Spleen (tissue), 11 donors: ENCODE data around the gene RNF212B. TPM values are rescaled to one million over a fixed set of nuclear protein-coding genes. Genes with fewer than 3 reads are reported as not detected.

Experiments used
- DNase-seq: peaks from one replicate; pipeline ENCODE4 v3.0.0-alpha.2; 2020
- H3K27ac ChIP-seq, 8 donors: fragments of 200-600 bp; sonication (generic) in 7 of 8; 1 replicate in 4 of 8; 2 replicates in 4 of 8; pipeline versions ENCODE4 v1.5.0 to v1.8.0; 2016 to 2021; ENCODE audit warnings: inconsistent platforms in 4 of 8, mild to moderate bottlenecking in 4 of 8, moderate library complexity in 1 of 8
- H3K27me3 ChIP-seq, 7 donors: fragments of 200-600 bp; sonication (generic) in 6 of 7; replicated peaks in 1 of 7; 1 replicate in 4 of 7; 2 replicates in 3 of 7; pipeline versions ENCODE4 v1.5.0 to v1.8.0; 2016 to 2021; ENCODE audit warnings: inconsistent platforms in 3 of 7, mild to moderate bottlenecking in 1 of 7
- H3K36me3 ChIP-seq, 6 donors: fragments of 200-600 bp; sonication (generic) in 5 of 6; 1 replicate in 4 of 6; 2 replicates in 2 of 6; pipeline versions ENCODE4 v1.5.0 to v1.8.0; 2016 to 2021; ENCODE audit warnings: inconsistent platforms in 2 of 6
- H3K4me1 ChIP-seq, 6 donors: fragments of 200-600 bp; sonication (generic) in 5 of 6; 1 replicate in 3 of 6; 2 replicates in 3 of 6; pipeline versions ENCODE4 v1.5.0 to v1.8.0; 2016 to 2021; ENCODE audit warnings: inconsistent platforms in 3 of 6
- H3K4me3 ChIP-seq, 8 donors: fragments of 200-600 bp; sonication (generic) in 7 of 8; 1 replicate in 4 of 8; 2 replicates in 4 of 8; pipeline versions ENCODE4 v1.5.0 to v1.8.0; 2016 to 2021; ENCODE audit warnings: inconsistent platforms in 4 of 8, mild to moderate bottlenecking in 4 of 8, moderate library complexity in 2 of 8
- H3K9me3 ChIP-seq, 8 donors: fragments of 200-600 bp; sonication (generic) in 7 of 8; 1 replicate in 4 of 8; 2 replicates in 4 of 8; pipeline versions ENCODE4 v1.5.0 to v1.8.0; 2016 to 2021; ENCODE audit warnings: inconsistent platforms in 4 of 8
- POLR2A ChIP-seq, 3 donors: fragments of 450-650 bp; IDR thresholded peaks; one replicate each; pipeline ENCODE4 v1.5.1; 2017; ENCODE audit warnings: antibody characterized with exemption in 3 of 3, mild to moderate bottlenecking in 1 of 3
- POLR2AphosphoS5 ChIP-seq, 3 donors: sonication (generic); formaldehyde crosslinking; IDR thresholded peaks; one replicate each; pipeline ENCODE4 v1.5.1; 2017; ENCODE audit warnings: antibody characterized with exemption in 3 of 3
- WGBS, 5 donors: extraction: QIAGEN DNeasy Blood & Tissue Kit in 3 of 5; methylation state at CpG; one replicate each; pipeline versions ENCODE4 v1.1.5 to v1.1.7; 2013 to 2018; 5-methylcytosine and 5-hydroxymethylcytosine counted together
- intact Hi-C: fragments of 100-400 bp; cut with DNase I; formaldehyde crosslinking; loops from one replicate; pipeline ENCODE4 v1.15.0; 2023; ENCODE audit warnings: low total_unique reads
- polyA plus RNA-seq, 3 donors: library from polyadenylated mRNA; stranded (reverse); fragments of 200-250 nt; gene quantifications; one replicate each; pipeline ENCODE4 v1.2.1, GENCODE V29; 2013
- total RNA-seq, 7 donors: library from RNA; depleted of rRNA in 3 of 7; stranded (reverse); fragments of >200 nt in 3 of 7; fragmentation: NEBNext Ultra II Directional in 4 of 7; extraction: Animal tissue kit (Norgen Biotek cat#: 25700) in 4 of 7; gene quantifications; one replicate each; pipeline versions ENCODE4 v1.1.0 to v1.2.1, GENCODE V29; 2016 to 2021
- TF ChIP-seq, protein P1 (sequence below), 11 experiments: fragments of 200-600 bp in 7 of 11; fragments of 450-650 bp in 4 of 11; sonication (generic) in 4 of 11; IDR thresholded peaks in 8 of 11; conservative IDR thresholded peaks in 3 of 11; 1 replicate in 7 of 11; 2 replicates in 4 of 11; pipeline versions ENCODE4 v1.4.0 to v1.8.0; 2016 to 2021; ENCODE audit warnings: antibody characterized with exemption in 11 of 11, inconsistent platforms in 4 of 11, mild to moderate bottlenecking in 1 of 11
- donor health status: healthy with polysubstance abuse.
- donor health status: DM: no; HTN: no; CAD: no; lungs with moderate emphysema.
- donor health status: DM: no; HTN: no; CAD: no.
- donor health status: Bipolar disorder and iron deficiency.
- donor health status: healthy.
- donor health status: DM: no; HTN: no; CAD: no.
- donor health status: DM: yes; HTN: yes; CAD: no.

RNF212B gene
- total and polyA plus RNA-seq, 10 donors = not detected

GRCh38 chr14:23308721-23309445 lies 71.1 kb downstream of the RNF212B start:
- H3K4me3 ChIP-seq = no peak overlapping the region
- no peaks in the 10 kb centered on the region for H3K27me3 ChIP-seq
- H3K27ac ChIP-seq = peak overlapping the region in 1 of 8 donors; percentile 86
- intact Hi-C loops = no loop called here
- no peak for TF ChIP-seq POLR2A (IDR thresholded peaks at IDR 0.05)
- TF ChIP-seq, protein P1, sequence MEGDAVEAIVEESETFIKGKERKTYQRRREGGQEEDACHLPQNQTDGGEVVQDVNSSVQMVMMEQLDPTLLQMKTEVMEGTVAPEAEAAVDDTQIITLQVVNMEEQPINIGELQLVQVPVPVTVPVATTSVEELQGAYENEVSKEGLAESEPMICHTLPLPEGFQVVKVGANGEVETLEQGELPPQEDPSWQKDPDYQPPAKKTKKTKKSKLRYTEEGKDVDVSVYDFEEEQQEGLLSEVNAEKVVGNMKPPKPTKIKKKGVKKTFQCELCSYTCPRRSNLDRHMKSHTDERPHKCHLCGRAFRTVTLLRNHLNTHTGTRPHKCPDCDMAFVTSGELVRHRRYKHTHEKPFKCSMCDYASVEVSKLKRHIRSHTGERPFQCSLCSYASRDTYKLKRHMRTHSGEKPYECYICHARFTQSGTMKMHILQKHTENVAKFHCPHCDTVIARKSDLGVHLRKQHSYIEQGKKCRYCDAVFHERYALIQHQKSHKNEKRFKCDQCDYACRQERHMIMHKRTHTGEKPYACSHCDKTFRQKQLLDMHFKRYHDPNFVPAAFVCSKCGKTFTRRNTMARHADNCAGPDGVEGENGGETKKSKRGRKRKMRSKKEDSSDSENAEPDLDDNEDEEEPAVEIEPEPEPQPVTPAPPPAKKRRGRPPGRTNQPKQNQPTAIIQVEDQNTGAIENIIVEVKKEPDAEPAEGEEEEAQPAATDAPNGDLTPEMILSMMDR (IDR thresholded peaks at IDR 0.05 in 8 of 11, conservative IDR thresholded peaks at IDR 0.05 in 3 of 11) = no peak
- no peak for TF ChIP-seq POLR2AphosphoS5 (IDR thresholded peaks at IDR 0.05)
- H3K9me3 ChIP-seq = no peaks in the 10 kb centered on the region
- H3K4me1 ChIP-seq = peaks cover 8 to 52% (median 37%) of the 10 kb centered on the region in 6 donors
- peaks cover 0 to 48% (median 1%) of the 10 kb centered on the region in 6 donors for H3K36me3 ChIP-seq
- WGBS, 5 donors = 86 to 90% (median 89%) methylated on average over 17 of the region's 17 CpGs
- DNase-seq = no peak

- Histone ChIP-seq H3K9me3 (no peaks in the 10 kb centered on the region), H3K36me3 (peaks cover 0 to 53% (median 1%) of the 10 kb centered on the region in 6 donors), H3K27me3 (no peaks in the 10 kb centered on the region), H3K4me3 (no peak overlapping the region), H3K27ac (no peak overlapping the region), H3K4me1 (peaks cover 8 to 49% (median 32%) of the 10 kb centered on the region in 6 donors)
- 89 to 100% (median 90%) methylated on average over 1 of the region's 1 CpG for WGBS, 5 donors
- TF ChIP-seq POLR2AphosphoS5 (IDR thresholded peaks at IDR 0.05) (no peak), POLR2A (IDR thresholded peaks at IDR 0.05) (no peak)
- TF ChIP-seq, protein P1 (IDR thresholded peaks at IDR 0.05 in 8 of 11, conservative IDR thresholded peaks at IDR 0.05 in 3 of 11) = no peak
- intact Hi-C loops = no loop called here
- DNase-seq = no peak
These were observed 72.8 kb downstream of the RNF212B start for GRCh38 chr14:23310546-23310945.

DNA sequence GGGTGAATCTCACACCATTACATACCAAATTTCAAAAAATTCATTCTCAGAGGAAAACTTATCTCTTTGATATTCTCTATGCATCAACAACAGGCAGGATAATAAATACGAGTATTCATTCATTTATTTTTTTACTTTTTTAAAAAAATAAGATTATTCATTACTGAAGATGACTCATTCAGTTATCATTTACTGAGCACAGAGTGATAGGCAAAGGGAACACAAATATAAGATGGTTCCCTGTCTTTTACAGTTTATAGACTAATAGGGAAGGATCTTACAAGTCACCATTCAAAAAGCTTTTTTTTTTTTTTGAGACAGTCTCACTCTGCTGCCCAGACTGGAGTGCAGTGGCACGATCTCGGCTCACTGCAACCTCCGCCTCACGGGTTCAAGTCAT lies 78.6 kb downstream of the RNF212B start:
- Histone ChIP-seq H3K27ac (no peak overlapping the region), H3K27me3 (no peaks in the 10 kb centered on the region), H3K4me1 (peaks cover 0 to 9% (median 7%) of the 10 kb centered on the region in 6 donors), H3K9me3 (no peaks in the 10 kb centered on the region), H3K36me3 (peaks cover 0 to 29% (median 0%) of the 10 kb centered on the region in 6 donors), H3K4me3 (no peak overlapping the region)
- no peak for DNase-seq
- intact Hi-C loops = no loop called here
- TF ChIP-seq POLR2A (IDR thresholded peaks at IDR 0.05) (no peak), POLR2AphosphoS5 (IDR thresholded peaks at IDR 0.05) (no peak)
- TF ChIP-seq, protein P1 (IDR thresholded peaks at IDR 0.05 in 8 of 11, conservative IDR thresholded peaks at IDR 0.05 in 3 of 11) = no peak
- WGBS, 5 donors = 89 to 95% (median 92%) methylated on average over 5 of the region's 5 CpGs
